MV-4-11 (cell line): ENCODE results near the gene MED13L.
"Not testable (repeated sequence)": the region's sequence is repeated elsewhere in the genome, so short reads cannot be mapped to it uniquely, and the experiment has no call there.

ENCODE experiments used
- DNase-seq: peaks from one replicate; lab custom pipeline; 2025; lab: John Stamatoyannopoulos, UW

MED13L gene

DNA sequence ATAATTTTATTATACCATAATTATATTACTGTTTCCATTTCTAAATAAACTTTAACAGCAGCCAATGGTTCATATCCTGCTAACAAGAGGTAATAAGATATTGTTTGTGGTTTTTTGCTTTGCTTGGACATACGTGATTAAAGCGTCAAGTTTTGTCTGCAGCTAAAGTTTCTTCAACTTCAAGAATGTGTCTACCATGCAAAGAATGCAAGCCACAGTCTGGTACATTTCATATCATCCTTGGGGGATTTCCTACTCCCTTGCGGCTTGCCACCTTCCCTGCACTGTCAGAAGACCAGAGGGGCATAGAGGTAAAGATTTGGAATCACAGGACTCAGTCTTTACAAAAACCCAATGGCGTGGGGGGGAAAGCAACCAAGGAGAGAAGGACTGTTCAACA lies 125.2 kb downstream of the MED13L start:
- no peak for DNase-seq

- no peak for DNase-seq
Observed at GRCh38 chr12:116150452-116150851, 127.0 kb downstream of the MED13L start.

- DNase-seq = no peak
Observed at GRCh38 chr12:116150001-116150400, 127.5 kb downstream of the MED13L start.

- DNase-seq = no peak
Observed at GRCh38 chr12:116148844-116149243, 128.6 kb downstream of the MED13L start.

- no peak for DNase-seq
Observed at GRCh38 chr12:116146386-116146785, 131.1 kb downstream of the MED13L start.

DNA sequence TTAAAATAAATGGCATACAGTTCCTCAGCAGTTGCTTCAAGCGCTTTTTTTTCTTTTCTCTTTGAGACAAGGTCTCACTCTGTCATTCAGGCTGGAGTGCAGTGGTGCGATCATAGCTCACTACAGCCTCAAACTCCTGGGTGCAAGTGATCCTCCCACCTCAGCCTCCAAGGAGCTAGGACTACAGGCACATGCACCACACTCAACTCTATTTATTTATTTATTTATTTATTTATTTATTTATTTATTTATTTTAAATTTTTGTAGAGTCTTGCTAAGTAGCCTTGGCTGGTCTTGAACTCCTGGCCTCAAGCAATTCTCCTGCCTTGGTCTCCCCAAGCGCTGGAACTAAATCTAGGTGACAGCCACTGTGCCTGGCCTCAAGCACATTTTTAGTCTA lies 132.0 kb downstream of the MED13L start:
- DNase-seq = no peak

GRCh38 chr12:116144384-116144783 lies 133.1 kb downstream of the MED13L start:
- no peak for DNase-seq

GRCh38 chr12:116143909-116144308 lies 133.6 kb downstream of the MED13L start:
- DNase-seq = no peak

- DNase-seq = peak; percentile 67
Observed at GRCh38 chr12:116142936-116143898, 134.3 kb downstream of the MED13L start.

GRCh38 chr12:116141833-116142162 lies 135.7 kb downstream of the MED13L start:
- no peak for DNase-seq

GRCh38 chr12:116141110-116141832 lies 136.2 kb downstream of the MED13L start:
- no peak for DNase-seq

GRCh38 chr12:116140529-116140928 lies 137.0 kb downstream of the MED13L start:
- no peak for DNase-seq

DNA sequence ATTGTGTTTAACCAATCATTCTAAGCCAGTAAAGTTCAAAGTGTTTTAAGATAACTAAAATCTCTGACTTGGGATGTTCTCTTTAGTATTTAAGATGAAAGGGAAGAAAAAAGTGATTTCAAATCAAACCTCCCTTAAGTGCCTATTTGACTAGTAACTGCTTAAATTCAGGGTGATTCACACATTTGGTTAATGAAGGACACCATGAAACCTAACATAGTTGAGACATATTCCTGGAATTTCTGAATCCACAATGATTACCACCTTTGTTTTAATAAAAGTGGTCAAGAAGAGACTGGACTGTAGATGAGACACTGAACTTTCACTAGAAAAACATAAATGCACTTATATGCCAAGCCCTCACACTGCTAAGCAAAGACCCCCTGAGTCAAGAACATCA lies 138.7 kb downstream of the MED13L start:
- DNase-seq = no peak

- peak; percentile 17 for DNase-seq
Observed at GRCh38 chr12:116138364-116138763, 139.1 kb downstream of the MED13L start.

- DNase-seq = no peak
Observed at GRCh38 chr12:116137318-116137717, 140.2 kb downstream of the MED13L start.

- peak; percentile 53 for DNase-seq
Observed at GRCh38 chr12:116136340-116136739, 141.2 kb downstream of the MED13L start.

- DNase-seq = no peak
Observed at GRCh38 chr12:116135209-116135930, 142.1 kb downstream of the MED13L start.

GRCh38 chr12:116133636-116134214 lies 143.8 kb downstream of the MED13L start:
- DNase-seq = no peak

DNA sequence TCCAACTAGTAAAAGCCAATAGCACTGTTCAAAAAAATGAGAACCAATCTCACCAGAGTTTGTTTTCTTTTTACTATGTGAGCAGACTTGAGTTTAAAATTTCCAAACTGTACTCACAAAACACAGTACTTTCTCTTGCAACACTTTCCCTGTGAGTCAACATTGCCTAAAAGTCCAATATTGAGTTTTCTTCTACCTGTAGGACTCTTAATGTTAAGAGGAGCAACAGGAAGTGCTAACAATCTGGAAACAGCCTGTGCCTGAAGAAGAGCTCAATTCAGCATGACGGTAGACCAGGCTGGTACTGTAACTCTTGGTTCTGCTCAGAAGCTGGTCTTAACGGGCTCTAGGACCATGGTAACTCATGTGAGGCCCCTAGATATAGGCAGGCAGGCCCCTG lies 144.3 kb downstream of the MED13L start:
- DNase-seq = peak; percentile 71

DNA sequence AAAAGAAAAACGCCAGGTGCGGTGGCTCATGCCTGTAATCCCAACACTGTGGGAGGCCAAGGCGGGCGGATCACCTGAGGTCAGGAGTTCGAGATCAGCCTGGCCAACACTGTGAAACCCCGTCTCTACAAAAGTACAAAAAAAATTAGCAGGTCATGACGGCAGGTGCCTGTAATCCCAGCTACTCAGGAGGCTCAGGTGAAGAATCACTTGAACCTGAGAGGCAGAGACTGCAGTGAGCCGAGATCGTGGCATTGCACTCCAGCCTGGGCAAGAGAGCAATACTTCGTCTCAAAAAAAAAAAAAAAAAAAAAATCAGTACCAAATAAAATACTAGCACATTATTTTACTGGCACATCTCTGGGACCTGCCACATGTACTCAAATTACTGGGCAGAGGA lies 145.5 kb downstream of the MED13L start:
- DNase-seq = not testable (repeated sequence)

GRCh38 chr12:116131176-116131575 lies 146.3 kb downstream of the MED13L start:
- no peak for DNase-seq

DNA sequence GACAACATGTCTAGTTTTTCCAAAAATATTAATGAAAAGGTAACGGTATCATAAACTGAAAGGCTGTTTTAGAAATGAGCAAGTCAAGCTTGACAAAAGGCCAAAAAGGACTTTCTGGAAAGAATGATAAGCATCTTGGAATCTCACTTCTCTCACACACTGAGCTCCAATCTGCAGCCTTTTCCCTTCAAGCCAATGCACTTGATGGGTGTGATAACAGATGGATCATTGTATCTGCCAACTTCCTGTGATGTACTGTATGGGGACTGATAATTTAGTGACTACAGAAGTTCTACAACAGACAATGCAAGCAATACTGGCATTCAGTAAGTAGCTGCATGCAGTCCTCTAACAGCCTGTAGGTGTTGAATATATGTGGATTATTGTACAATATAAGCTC lies 147.1 kb downstream of the MED13L start:
- no peak for DNase-seq
